IMR-90 (cell line): Measurements from ENCODE around the gene MAP2K6.

ENCODE experiments used
- CTCF ChIP-seq: conservative IDR thresholded peaks from 2 replicates; pipeline ENCODE4 v1.5.1; 2012; ENCODE audit warnings: mild to moderate bottlenecking, low read depth, low read length, improper control_type of control experiment
- MXI1 ChIP-seq: IDR thresholded peaks from 2 replicates; pipeline ENCODE4 v1.6.1; 2012; ENCODE audit warnings: low read depth, mild to moderate bottlenecking, low read length, moderate library complexity, borderline replicate concordance
- POLR2A ChIP-seq: IDR thresholded peaks from 2 replicates; pipeline ENCODE4 v1.6.1; 2012; ENCODE audit warnings: mild to moderate bottlenecking, low read depth, low read length

GRCh38 chr17:69577098-69577497 lies 162.6 kb downstream of the MAP2K6 start:
- TF ChIP-seq POLR2A (no peak), MXI1 (no peak), CTCF (no peak)
